Stimulated activated CD4-positive, alpha-beta T cell treated with anti-CD3 and anti-CD28 coated beads, Interleukin-12 subunit alpha, Interleukin-12 subunit beta, amount 100 ng/mL, for 4 hours (primary cell): Measurements from ENCODE around the gene TNNC1.

ENCODE experiments used
- DNase-seq: peaks from one replicate; pipeline ENCODE4 v3.0.0-alpha.2; 2020

The TNNC1 gene

DNA sequence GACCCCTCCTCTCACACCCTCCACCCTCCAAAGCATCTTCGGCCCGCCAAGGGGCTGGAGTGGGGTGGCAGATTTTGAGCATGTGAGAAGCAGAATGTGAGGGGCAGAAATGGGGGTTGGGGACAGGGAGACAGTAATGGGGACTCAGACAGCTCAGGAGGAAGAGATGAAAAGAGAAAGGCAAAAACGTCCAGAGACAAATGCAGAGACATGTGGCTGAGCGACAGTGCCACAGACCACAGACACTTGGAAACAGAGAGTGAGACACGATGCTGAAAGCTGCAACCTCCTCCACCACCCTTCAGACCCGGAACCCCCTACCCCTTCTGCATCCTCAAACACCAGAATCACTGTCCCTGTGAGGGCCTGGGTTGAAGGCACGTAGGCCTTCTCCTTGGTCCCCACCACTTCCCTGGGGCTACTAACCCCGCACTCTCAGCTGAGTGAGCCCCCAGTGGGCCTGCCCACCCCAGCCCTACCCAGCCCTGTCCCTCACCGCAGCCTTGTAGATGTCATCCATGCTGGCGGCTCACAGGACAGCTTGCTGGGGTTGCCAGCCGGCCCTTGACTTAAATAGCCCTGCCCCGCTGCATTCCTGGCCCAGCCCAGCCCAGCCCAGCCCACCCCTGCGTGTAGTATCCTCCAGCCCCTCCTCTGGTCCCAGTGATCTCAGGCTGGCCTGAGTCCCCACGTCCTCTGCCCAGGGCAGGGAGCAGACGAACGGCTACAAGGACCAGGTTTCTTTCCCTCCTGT is at the start of gene TNNC1:
TNNC1 (minus strand) TSS at position 546 of the 754 bp plus-strand sequence; CDS start at position 520, 26 bp downstream.
- no peak for DNase-seq

- DNase-seq = no peak
These were observed 49.0 kb upstream of the TNNC1 start for GRCh38 chr3:52502808-52503350.

DNA sequence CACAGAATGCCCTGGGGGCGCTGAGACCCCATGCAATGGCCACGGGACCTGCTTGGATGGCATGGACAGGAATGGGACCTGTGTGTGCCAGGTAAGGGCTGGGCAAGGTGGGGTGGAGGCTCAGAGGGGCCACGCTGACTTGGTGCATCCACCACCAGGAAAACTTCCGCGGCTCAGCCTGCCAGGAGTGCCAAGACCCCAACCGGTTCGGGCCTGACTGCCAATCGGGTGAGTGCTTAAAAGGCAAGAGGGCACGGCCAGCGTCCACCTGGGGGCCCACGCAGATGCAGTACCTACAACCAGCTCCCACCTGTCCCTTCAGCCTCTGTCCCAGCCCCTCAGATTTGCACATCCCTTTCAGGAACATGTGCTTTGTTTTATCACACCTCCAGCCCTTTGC is 48.2 kb upstream of the TNNC1 start:
- DNase-seq = no peak

- DNase-seq = no peak
These were observed 47.2 kb upstream of the TNNC1 start for GRCh38 chr3:52501046-52501445.

- no peak for DNase-seq
These were observed 44.6 kb upstream of the TNNC1 start for GRCh38 chr3:52498137-52499054.

GRCh38 chr3:52495777-52496602 is 42.1 kb upstream of the TNNC1 start:
- no peak for DNase-seq

DNA sequence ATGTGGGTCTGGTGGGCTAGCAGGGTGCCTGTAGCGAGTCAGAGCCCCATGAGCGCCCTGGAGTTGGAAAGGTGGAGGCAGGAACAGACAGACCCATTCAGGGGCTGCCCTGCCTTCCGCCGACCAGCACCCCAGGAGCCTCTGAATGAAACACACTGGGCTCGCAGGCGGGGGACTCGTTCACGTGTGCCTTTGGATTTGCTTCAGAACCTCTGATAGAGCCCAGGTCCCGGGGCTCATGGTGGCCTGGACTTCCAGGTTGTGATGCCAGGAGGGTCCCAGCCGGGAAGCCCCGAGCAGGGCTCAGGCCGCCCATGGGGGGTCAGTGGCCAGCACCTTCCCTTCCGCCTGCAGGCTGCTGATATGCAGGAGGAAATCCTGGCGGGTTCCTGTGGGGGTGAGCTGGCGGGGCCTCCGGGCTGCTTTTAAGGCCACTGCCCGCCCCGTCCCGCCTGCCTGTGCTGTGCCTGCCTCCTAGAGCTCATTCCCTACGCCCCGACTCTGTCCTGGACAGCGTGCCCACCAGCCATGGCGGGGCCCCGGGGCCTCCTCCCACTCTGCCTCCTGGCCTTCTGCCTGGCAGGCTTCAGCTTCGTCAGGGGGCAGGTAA is 41.1 kb upstream of the TNNC1 start, which contains the start of gene STAB1:
STAB1 (plus strand) TSS at position 453 of the 610 bp plus-strand sequence; CDS start at position 529, 76 bp downstream.
- DNase-seq = no peak

DNA sequence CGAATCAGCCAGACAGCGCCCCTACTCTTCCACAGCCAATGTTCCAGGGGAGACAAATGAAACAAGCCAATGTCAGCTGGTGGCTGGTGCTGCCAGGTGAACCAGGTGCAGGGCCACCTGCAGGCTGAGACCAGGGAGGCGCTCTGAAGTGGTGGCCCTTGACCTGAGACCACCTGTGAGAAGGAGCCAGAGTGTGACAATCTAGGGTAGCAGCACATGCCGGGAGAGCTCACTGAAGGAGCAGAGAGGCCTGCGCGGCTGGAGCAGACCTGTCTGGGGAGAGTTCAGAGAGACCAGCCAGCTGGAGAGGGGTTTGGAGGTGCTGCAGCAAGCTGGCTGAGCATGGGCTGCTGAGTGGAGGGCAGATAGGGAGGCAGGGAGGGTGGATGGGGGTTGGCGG is 40.6 kb upstream of the TNNC1 start:
- no peak for DNase-seq

- no peak for DNase-seq
These were observed 39.6 kb upstream of the TNNC1 start for GRCh38 chr3:52493232-52494017.

- DNase-seq = no peak
These were observed 38.2 kb upstream of the TNNC1 start for GRCh38 chr3:52492059-52492458.

DNA sequence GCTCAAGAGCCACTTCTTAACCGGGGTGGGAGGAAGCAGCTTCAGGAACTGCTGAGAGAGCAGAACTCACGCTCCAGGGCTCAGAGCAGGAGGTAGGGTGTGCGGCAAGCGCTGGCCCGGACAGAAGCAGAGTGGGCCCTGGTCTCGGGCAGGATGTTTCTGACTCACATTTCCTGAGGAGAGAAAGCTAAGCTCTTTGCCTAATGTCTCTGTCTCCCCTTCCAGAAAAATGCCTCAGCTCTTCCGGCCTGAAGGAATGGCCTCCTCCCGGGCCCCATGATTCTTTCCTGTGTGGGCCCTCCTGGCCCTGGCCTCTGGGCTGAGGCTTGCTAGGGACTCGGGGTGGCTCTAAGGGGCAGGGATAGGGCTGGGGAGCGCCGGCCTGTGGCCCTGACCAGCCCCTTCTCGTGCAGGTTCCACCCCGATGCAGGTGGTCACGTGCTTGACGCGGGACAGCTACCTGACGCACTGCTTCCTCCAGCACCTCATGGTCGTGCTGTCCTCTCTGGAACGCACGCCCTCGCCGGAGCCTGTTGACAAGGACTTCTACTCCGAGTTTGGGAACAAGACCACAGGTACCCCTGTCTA is 37.2 kb upstream of the TNNC1 start:
- no peak for DNase-seq

GRCh38 chr3:52490035-52490938 is 36.4 kb upstream of the TNNC1 start:
- no peak for DNase-seq

GRCh38 chr3:52489453-52489852 is 35.6 kb upstream of the TNNC1 start:
- DNase-seq = no peak

DNA sequence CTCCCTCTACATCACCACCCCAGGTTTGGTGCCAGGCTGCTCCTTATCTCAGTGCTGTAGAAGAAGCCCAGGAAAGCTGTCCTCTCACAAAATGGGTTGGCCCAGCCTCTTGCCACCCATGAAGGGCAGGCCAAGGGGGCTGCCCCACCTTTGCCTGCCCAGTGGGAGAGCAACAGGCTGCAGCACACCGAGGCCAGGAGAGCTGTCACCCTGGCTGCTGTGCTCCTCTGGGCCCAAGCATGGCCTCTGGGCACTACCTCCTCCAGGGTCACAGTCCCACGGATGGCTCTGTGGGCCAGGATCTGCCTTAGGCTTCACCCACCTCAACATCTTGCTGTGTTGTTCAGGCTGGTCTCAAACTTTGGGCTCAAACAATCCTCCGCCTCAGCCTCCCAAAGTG is 34.9 kb upstream of the TNNC1 start:
- DNase-seq = no peak

DNA sequence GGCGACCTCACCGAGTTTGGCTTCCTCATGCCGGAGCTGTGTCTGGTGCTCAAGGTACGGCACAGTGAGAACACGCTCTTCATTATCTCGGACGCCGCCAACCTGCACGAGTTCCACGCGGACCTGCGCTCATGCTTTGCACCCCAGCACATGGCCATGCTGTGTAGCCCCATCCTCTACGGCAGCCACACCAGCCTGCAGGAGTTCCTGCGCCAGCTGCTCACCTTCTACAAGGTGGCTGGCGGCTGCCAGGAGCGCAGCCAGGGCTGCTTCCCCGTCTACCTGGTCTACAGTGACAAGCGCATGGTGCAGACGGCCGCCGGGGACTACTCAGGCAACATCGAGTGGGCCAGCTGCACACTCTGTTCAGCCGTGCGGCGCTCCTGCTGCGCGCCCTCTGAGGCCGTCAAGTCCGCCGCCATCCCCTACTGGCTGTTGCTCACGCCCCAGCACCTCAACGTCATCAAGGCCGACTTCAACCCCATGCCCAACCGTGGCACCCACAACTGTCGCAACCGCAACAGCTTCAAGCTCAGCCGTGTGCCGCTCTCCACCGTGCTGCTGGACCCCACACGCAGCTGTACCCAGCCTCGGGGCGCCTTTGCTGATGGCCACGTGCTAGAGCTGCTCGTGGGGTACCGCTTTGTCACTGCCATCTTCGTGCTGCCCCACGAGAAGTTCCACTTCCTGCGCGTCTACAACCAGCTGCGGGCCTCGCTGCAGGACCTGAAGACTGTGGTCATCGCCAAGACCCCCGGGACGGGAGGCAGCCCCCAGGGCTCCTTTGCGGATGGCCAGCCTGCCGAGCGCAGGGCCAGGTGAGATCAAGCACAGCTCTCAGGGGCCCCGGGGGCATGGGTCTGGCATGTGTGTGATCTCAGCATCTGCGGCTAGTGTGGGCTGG is 34.2 kb upstream of the TNNC1 start:
- DNase-seq = no peak

GRCh38 chr3:52487050-52487787 is 33.4 kb upstream of the TNNC1 start:
- DNase-seq = no peak

GRCh38 chr3:52484680-52485461 is 31.0 kb upstream of the TNNC1 start:
- DNase-seq = no peak
